Brain pericyte (primary cell): ENCODE data around the gene NLRP9.

Source experiments
- DNase-seq: peaks from one replicate; pipeline ENCODE4 v3.0.0-alpha.2; 2012; ENCODE audit warnings: low read depth, low spot score

Gene NLRP9

DNA sequence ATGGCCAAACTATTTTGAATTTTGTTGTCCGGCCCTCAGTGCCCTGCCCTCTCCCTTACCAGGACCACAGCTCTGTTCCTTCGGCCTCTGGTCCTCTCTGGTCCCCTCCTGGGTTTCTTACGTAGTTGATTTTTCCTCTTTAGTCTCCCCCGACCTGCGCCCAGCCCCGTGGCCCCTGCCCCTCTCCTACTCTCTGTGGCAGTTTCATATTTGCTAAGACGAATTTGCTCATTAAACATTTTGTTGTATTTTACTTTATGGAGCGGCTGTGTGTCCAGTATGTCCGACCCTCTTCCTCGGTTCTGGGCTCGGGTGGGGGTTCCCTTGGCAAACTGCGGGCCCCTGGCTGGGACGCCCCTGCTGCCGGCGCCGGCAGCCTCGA, 63.8 kb downstream of the NLRP9 start:
- DNase-seq, result no peak

GRCh38 chr19:55673889-55674288, 64.3 kb downstream of the NLRP9 start:
- no peak for DNase-seq

DNA sequence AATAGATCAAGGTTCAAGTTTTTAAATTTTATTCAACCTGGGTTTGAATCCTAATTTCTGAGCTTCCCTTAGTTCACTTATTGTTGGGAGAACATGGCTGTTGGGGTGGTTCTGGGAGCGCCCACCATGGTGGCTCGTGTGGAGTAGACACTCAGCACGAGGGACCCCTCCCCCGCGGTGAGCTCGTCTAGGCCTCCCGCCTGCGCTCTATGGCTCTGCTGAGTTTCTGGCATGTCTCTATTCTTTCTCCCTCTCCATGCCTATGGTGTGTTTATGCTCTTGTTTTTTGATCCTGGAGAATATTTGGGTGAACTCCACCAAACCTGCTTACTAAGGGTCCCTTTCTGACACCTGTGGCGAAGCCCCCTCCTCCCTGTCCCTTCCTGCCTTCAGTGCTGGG, 64.7 kb downstream of the NLRP9 start:
- DNase-seq, result no peak

DNA sequence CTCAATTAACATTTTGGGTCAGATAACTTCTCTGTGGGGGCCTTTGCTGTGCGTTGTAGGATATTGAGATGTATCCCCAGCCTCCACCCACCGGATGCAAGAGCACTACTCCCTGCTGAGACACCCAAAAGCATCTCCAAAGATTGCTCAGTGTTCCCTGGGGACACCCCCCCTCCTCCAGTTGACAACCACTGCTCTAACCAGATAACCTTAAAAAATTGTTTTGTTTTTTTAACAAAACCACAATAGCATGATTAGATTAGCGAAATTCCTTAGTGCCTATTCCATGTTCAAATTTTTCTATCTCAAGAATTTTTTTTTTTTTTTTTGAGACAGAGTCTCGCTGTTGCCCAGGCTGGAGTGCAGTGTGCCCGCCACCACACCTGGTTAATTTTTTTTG, 65.8 kb downstream of the NLRP9 start:
- DNase-seq, result no peak

DNA sequence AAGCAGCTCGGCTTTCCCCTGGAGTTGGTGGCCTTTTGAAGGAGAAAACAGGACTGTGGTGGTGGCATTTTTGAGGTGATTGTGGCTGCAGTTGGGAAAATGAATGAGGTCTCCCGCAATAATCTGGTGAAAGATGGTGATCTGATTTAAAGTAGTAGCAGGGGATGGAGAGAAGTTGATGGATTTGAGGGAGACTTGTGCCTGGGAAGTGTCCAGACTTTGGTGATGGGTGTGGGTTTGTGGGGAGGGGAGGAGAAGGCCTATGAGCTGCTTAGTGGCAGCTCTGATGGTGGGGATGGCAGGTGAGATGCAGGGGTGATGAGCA, 67.2 kb downstream of the NLRP9 start:
- no peak for DNase-seq

DNA sequence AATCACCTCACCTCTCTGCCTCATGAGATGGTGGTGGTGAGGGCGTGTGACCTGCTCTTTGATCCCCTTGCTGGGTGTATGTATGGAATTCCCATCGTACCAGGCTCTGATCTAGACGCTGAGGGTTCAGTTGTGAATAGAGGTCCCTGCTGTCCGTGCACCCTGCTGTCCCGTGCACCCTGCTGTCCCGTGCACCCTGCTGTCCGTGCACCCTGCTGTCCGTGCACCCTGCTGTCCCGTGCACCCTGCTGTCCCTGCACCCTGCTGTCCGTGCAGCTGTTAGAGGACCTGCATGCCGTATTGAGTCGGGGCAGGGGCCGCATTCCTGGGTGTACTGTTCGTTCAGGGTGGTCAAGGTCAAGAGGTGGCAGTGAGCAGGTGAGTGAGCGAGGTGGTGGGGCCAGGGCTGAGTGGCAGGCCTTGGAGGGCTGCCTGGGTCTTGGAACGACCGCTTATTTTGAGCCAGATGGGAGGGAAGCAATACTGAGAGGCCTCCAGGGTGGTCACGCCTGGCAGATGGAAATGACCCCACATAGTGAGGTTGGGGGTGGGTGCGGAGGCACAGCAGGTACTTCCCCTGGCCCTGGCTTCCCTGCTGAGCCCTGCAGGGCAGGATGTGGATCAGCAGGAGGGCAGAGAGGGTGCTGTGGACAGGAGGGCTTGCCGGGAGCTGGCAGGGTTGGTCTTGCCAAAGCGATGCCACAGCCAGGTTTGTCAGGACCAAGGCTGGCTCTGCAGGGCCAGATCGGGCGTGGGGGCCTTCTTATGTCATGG, 67.7 kb downstream of the NLRP9 start:
- DNase-seq, result no peak

DNA sequence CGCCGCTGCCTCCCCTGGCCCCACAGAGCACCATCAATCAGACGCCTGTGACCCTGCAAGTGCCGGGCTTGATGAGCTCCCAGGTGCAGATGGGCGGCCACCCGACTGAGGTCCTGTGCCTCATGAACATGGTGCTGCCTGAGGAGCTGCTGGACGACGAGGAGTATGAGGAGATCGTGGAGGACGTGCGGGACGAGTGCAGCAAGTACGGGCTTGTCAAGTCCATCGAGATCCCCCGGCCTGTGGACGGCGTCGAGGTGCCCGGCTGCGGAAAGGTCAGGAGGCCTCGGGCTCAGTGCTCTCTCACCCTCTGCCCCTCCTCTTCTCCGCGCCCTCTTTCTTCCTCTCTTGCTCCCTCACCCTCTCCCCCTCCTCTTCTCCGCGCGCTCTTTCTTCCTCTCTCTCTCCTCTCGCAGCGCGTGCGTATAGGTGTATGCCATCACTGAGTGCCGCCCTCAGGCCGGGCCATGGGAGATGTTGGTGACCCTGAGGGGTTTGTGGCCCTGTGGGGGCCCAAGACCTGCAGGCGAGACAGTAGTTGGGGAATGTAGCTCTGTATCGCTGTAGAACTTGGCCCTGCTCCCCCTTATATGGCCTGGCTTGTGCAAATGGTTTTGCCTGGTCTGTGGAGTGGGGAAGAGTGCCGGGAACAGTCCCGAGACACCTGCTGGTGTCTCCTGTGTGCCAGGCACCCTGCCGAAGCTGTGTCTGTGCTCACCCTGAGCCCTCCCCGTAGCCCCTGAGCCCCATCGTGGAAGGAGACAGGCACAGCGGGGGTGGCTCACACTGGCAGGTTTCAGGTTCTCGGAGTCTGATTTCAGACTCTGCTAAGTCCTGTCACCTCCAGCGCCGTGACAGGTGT, 68.6 kb downstream of the NLRP9 start:
- DNase-seq, result no peak

DNA sequence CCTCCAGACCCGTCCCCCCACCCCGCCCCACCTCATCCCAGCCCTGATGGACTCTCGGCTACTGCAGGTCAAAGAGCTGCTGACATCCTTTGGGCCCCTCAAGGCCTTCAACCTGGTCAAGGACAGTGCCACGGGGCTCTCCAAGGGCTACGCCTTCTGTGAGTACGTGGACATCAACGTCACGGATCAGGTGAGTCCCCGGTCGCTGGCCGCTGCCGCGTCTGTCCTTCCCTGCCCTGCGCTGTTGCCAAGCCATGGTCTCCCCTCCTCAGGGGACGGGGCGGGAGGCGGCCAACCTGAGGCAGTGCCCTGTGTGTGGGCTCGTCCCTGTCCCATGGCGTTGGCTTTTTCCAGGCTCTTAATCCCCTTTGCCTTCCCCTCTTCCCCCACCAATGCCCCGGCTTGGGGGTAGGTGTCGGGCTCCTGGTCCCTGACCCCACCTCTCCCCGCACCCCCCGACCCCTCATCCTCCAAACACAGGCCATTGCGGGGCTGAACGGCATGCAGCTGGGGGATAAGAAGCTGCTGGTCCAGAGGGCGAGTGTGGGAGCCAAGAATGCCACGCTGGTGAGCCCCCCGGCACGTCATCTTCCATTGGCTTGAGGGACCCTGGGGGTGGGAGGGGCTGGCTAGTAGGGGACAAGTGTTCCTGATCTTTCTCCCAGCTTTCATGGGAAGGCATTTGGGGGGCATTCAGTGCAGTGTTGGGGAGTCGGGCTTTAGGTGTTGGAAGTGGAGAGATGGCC, 69.4 kb downstream of the NLRP9 start:
- DNase-seq, result no peak

DNA sequence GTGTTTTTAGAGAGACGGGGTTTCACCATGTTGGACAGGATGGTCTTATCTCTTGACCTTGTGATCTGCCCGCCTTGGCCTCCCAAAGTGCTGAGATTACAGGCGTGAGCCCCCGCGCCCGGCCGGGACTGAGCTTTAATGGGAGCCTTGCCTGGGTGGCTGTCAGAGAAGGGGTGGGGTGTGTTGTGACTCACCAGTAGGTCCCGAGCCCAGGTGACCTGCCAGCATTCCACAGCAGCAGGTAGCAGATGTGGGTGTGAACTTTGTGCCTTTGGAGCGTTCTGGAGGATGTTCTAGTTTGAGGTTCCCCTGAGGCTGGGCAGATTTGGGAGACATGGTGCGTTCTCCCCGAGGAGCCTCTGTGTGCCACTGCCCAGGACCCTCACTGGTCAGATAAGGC, 70.2 kb downstream of the NLRP9 start:
- no peak for DNase-seq

- no peak for DNase-seq
Observed at GRCh38 chr19:55667511-55667910, 70.7 kb downstream of the NLRP9 start.

DNA sequence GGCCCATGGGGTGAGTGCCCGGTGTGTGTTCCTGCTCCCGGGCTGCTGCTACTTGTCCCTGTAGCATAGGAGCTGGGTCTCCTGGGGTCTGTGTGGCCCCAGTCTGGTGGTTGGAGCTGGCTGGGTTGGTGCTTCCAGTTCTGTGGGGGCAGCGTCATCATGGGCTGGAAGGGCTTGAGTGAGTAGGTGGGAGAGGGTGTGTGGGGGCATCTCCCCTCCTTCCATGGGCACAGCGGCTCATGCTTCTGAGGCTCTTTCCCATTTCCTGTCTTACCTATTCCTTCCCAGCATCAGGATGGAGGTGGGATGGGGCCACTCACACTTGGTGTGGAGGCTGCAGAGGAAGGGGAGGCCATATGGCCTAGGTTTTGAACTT, 71.2 kb downstream of the NLRP9 start:
- no peak for DNase-seq

- DNase-seq, result no peak
Observed at GRCh38 chr19:55666343-55667005, 71.7 kb downstream of the NLRP9 start.

- no peak for DNase-seq
Observed at GRCh38 chr19:55663846-55664536, 74.2 kb downstream of the NLRP9 start.

DNA sequence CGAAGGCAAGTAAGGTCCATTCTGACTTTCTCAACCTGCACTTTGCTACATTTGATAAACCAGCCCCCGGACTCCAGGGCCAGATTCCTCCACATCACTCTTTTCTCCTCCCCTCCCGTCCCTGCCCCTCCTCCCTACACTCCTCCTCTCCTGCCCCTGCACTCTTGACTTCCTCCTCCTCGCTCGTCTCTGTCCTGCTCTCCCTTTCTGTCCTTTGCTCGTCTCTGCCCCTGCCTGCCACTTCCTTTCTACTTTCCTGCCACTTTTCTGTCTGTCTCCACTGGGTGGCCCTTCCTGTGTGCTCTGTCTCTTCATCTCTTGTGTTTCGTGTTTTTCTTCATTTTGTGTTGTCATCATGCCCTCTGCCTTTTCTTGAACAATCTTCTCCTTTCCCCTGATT, 76.4 kb downstream of the NLRP9 start:
- DNase-seq, result no peak

- DNase-seq, result no peak
Observed at GRCh38 chr19:55660991-55661390, 77.2 kb downstream of the NLRP9 start.

- no peak for DNase-seq
Observed at GRCh38 chr19:55660404-55660803, 77.8 kb downstream of the NLRP9 start.

DNA sequence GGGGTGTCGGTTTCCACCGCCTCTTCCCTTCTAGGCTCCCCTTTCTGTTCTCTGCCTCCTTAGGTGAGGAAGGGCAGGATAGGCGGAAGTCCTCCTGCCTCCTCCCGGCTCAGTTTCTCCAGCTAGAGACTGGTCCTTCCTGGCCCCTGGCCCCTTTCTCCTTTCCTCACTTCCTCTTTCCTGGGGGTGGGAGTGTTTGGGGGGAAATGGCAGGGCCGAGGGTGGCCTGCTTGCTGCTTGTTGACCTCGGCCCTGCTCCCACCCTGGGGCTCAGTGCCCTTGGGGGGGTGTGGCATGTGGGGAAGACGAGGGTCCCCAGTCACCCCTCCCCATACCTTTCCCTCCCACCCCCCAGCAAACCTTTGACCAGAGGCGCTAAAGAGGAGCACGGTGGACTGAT, 78.4 kb downstream of the NLRP9 start:
- no peak for DNase-seq

GRCh38 chr19:55658846-55659459, 79.2 kb downstream of the NLRP9 start:
- no peak for DNase-seq
